Ishikawa (cell line): Measurements from ENCODE around the gene SLC7A1.

Source experiments
- EP300 ChIP-seq: IDR thresholded peaks from 2 replicates; pipeline ENCODE4 v1.6.1; 2012; ENCODE audit warnings: borderline replicate concordance
- FOXM1 ChIP-seq: IDR thresholded peaks from 2 replicates; pipeline ENCODE4 v1.6.1; 2012; ENCODE audit warnings: low read depth, borderline replicate concordance
- RAD21 ChIP-seq: IDR thresholded peaks from 2 replicates; pipeline ENCODE4 v1.6.1; 2012; ENCODE audit warnings: low read depth
- YY1 ChIP-seq: IDR thresholded peaks from 2 replicates; pipeline ENCODE4 v1.6.1; 2012; ENCODE audit warnings: low read depth

DNA sequence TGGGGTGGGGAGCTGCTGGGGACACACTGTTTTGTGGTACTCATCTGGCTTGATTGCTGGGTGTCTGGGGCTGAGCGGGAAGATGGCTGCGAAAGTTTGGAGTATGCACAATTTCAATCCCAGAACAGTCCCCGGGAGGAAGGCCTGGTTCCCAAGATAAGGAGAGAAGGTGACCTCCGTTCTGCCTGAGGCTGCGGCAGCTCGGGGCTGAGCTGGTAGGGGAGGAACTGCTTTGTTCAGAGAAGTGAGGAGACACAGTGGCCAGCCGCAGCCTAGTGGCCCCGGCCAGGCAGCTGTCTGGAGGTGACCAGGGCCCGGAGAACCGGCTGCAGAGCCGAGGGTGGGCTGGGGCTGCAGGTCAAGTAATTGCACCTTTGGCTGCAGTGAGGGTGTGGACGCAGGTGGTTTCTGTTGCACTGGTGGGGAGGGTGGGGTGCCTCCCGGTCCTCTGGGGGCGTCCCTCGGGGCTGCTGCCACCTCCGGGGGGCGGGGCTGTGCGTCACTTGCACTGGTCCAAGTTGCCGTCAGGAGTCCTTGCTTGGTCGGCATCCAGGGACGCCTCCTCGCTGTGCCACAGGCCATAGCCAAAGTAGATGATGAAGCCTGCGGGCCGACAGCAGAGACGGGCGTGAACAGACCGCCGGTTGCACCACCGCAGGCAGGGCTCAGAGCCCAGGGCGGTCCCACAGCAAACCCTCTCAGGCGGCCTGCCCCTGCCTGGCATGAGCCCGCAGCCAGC, 81.3 kb downstream of the SLC7A1 start:
- TF ChIP-seq FOXM1 (no peak), YY1 (no peak), RAD21 (no peak), EP300 (no peak)
